ENCODE data around the gene L1CAM. TPM values are rescaled to one million over a fixed set of nuclear protein-coding genes. Genes with fewer than 3 reads are reported as not detected.

L1CAM gene
- total and polyA plus RNA-seq, 8 donors: 0.84 to 3.9 (median 1.2) TPM

- H3K36me3 ChIP-seq: no peaks in the 10 kb centered on the region
- FAIRE-seq: no peak
Observed at GRCh38 chrX:153925387-153925738, 39.4 kb upstream of the L1CAM start.

GRCh38 chrX:153924149-153924861 lies 38.3 kb upstream of the L1CAM start:
- intact Hi-C loops (cut with DNase I): no loop called here
- TF ChIP-seq CTCF (IDR thresholded peaks at IDR 0.05): no peak
- Histone ChIP-seq H3K9me3 (no peaks in the 10 kb centered on the region), H3K36me3 (no peaks in the 10 kb centered on the region), H3K27ac (no peak overlapping the region), H3K4me1 (peaks cover 0 to 12% (median 9%) of the 10 kb centered on the region in 3 donors), H3K4me3 (no peak overlapping the region), H3K27me3 (no peaks in the 10 kb centered on the region)
- ATAC-seq (no peak), DNase-seq (peak in 1 of 6 donors; percentile 36), FAIRE-seq (no peak)
- WGBS, 2 donors: 40 to 55% methylated on average over 14 of the region's 14 CpGs

More at GRCh38 chrX:153925387-153925738, 39.4 kb upstream of the L1CAM start:
- no peak for TF ChIP-seq CTCF (IDR thresholded peaks at IDR 0.05)
- Histone ChIP-seq H3K4me1 (peaks cover 0 to 13% (median 9%) of the 10 kb centered on the region in 3 donors), H3K27me3 (no peaks in the 10 kb centered on the region), H3K27ac (peak overlapping the region in 1 of 4 donors; percentile 12), H3K4me3 (peak overlapping the region in 1 of 4 donors; percentile 27), H3K9me3 (no peaks in the 10 kb centered on the region)
- intact Hi-C loops (cut with DNase I): no loop called here
- WGBS, 2 donors: 73 to 76% methylated on average over 4 of the region's 4 CpGs
- no peak for ATAC-seq
- DNase-seq: peak in 1 of 6 donors; percentile 29

GRCh38 chrX:153922932-153923857 lies 37.2 kb upstream of the L1CAM start:
- FAIRE-seq: no peak
- ATAC-seq: peak; percentile 69 to 83 (median 78)
- no peaks in the 10 kb centered on the region for H3K9me3 ChIP-seq

More at GRCh38 chrX:153922932-153923857, 37.2 kb upstream of the L1CAM start:
- intact Hi-C loops (cut with DNase I): no loop called here
- Histone ChIP-seq H3K27ac (no peak overlapping the region), H3K27me3 (no peaks in the 10 kb centered on the region), H3K4me1 (peaks cover 0 to 3% (median 0%) of the 10 kb centered on the region in 3 donors), H3K36me3 (no peaks in the 10 kb centered on the region), H3K4me3 (no peak overlapping the region)
- peak; percentile 70 to 94 (median 84) for DNase-seq
- peak; percentile 22 to 51 (median 26) for TF ChIP-seq CTCF (IDR thresholded peaks at IDR 0.05)
- WGBS, 2 donors: 33 to 45% methylated on average over 25 of the region's 25 CpGs
